ENCODE data around the gene PRXL2B. TPM values are rescaled to one million over a fixed set of nuclear protein-coding genes. Genes with fewer than 3 reads are reported as not detected.

The PRXL2B gene
- total RNA-seq, 2 experiments from 2014 or later = 37.3 to 37.6 TPM

DNA sequence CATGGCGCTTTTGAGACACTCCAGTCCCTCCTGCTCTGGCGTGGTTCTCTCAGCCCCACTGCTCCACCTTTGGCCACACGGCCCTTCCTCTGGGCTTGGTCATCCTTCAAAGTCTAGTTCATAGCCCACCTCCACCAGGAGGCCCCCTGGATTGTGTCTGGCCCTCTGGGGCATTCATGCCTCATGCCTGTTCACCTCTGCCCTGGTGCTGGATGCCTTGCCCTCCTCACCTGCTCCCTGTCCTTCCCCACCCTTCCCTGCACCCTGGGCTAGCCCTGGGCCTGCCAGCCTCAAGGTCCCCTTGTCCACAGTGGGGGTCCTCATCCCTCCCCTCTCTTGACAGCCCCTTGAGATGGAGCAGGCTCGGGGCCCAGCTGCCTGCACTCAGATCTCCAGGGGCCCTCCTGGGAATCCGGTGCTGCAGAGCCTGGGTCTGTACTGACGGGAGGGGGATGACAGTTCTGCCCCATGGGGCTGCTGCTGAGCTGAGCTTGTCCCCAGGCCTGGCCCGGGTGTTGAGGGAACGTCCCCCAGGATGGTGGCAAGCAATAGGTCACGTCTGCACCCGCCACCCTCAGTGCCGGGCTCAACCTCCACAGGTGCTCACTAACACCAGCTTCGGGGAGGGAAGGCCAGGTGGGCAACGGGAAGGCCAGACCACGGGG lies 18.4 kb downstream of the PRXL2B start:
- no peak for ATAC-seq (ENCODE audit: low read depth)
- H3K9me3 Mint-ChIP-seq = peaks cover 2% of the 10 kb centered on the region
- DNase-seq = no peak
- H3K36me3 Mint-ChIP-seq = no peaks in the 10 kb centered on the region
- no peaks in the 10 kb centered on the region for H3K4me1 Mint-ChIP-seq
- no peak overlapping the region for H3K4me3 Mint-ChIP-seq
- H3K27me3 Mint-ChIP-seq = peaks cover 3% of the 10 kb centered on the region
- H3K27ac Mint-ChIP-seq = no peak overlapping the region
- POLR2A ChIA-PET = interaction anchor here (0.6 kb wide), 1 partner anchor 11 kb away, joined by 5 read pairs; no protein-coding TSS in a partner anchor

DNA sequence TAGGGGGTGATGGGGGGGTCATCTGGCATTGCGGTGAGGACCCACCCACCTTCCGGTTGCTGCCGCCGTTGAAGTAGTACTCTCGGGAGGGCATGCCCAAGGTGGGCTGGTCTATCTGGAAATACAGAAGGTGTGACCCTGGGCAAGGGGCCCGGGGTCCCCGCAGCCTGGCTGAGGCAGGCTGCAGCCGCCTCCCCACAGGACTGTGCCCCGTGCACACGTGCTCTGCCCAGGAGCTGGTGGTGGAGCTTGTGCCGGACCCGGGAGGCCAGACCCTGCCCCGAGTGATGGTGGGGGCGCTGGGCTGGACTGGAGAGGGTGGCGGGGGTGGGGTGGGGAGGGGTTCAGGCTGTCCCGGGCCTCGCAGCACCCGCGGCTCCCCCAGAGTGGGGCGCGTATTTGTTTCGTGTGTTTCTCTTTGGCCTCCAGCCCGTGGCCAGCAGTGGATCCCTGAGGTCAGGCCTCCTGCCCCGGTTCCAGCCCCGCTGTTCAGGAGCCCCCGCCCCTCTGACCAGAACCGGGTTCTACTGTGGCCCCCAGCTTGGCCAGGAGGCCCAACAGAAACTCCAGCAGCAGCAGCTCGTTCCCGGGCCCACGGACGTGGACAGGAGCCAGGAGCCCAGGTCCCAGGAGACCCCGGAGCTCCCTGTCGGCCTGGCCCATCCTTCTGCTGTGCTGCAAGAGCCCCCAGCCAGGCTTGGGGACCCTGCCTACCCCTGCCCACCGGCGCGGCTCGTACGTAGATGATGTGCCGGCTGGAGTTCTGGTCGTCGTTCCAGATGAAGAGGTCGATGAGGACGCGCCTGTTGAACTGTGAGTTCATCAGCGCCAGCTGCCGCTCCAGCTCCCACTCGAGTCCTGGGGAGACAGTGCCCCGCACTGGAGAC lies 19.2 kb downstream of the PRXL2B start:
- POLR2A ChIA-PET = interaction anchor here (0.6 kb wide), 1 partner anchor 11 kb away, joined by 5 read pairs; no protein-coding TSS in a partner anchor
- Mint-ChIP-seq H3K36me3 (no peaks in the 10 kb centered on the region), H3K4me1 (no peaks in the 10 kb centered on the region), H3K9me3 (peaks cover 2% of the 10 kb centered on the region), H3K27me3 (peaks cover 3% of the 10 kb centered on the region), H3K4me3 (no peak overlapping the region), H3K27ac (no peak overlapping the region)
- DNase-seq (no peak), ATAC-seq (ENCODE audit: low read depth) (no peak)

DNA sequence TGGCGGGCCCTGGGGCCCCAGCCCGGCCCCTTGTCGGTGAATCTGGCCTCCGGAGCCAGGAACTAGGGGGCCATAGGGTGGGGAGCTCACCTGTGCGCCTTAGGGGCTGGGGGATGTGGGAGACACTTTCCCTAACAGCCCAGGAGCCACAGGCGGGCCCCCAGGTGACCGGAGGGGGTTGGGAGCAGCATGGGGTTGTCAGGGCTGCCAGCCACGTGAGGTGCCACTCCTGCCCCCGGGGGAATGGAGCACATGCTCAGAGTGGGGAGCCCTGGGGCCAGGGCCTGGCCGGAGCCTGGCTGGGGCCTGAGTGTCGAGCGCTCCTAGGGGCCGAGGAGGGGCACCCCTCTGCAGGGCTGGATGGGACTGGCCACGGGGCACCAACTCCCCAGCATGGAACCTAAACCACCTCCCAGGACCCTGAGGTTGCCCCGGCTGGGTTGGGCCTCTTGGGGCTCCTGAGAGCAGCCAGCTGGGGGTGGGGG lies 19.9 kb downstream of the PRXL2B start:
- ATAC-seq (ENCODE audit: low read depth) (no peak), DNase-seq (no peak)
- POLR2A ChIA-PET = no interaction called here
- peaks cover 3% of the 10 kb centered on the region for H3K27me3 Mint-ChIP-seq
- no peak overlapping the region for H3K4me3 Mint-ChIP-seq
- no peaks in the 10 kb centered on the region for H3K4me1 Mint-ChIP-seq
- H3K27ac Mint-ChIP-seq = no peak overlapping the region
- no peaks in the 10 kb centered on the region for H3K36me3 Mint-ChIP-seq
- peaks cover 2% of the 10 kb centered on the region for H3K9me3 Mint-ChIP-seq

DNA sequence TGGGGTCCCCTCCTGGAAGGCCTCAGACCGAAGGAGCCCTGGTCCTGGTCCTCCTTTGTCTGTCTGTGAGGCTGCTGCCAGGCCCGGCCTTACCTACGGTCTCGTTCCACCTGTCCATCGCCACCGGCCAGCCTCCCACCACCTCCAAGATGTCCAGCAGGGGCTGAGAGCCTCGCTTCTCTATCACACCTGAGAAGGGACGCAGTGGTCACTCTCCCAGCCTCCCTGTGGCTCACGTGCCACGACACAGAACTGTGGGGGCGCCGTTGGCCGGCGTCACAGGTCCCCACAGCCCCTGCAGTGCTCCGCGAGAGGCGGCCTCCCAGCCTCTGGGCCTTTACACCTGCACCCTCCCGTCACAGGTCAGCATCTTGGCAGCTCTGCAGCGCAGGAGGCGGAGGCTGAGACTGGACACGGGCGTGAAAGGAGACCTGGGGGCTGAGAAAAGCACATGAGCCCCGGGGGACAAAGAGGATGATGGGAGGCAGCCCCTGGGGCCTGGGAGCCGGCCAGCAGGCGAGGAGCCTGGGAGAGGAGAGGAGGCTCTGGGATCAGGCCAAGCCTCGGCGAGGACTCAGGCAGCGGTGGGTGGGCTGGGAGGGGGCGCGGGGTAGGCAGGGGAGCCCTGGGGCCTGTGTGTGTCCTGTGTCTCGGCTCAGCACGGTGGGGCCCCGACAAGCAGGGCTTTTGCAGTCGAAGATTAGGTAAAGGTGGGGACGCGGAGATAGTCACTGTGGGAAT lies 20.5 kb downstream of the PRXL2B start:
- H3K27me3 Mint-ChIP-seq = peaks cover 3% of the 10 kb centered on the region
- POLR2A ChIA-PET = no interaction called here
- DNase-seq = no peak
- peaks cover 2% of the 10 kb centered on the region for H3K9me3 Mint-ChIP-seq
- H3K4me3 Mint-ChIP-seq = no peak overlapping the region
- H3K4me1 Mint-ChIP-seq = no peaks in the 10 kb centered on the region
- no peak overlapping the region for H3K27ac Mint-ChIP-seq
- no peak for ATAC-seq (ENCODE audit: low read depth)
- no peaks in the 10 kb centered on the region for H3K36me3 Mint-ChIP-seq

DNA sequence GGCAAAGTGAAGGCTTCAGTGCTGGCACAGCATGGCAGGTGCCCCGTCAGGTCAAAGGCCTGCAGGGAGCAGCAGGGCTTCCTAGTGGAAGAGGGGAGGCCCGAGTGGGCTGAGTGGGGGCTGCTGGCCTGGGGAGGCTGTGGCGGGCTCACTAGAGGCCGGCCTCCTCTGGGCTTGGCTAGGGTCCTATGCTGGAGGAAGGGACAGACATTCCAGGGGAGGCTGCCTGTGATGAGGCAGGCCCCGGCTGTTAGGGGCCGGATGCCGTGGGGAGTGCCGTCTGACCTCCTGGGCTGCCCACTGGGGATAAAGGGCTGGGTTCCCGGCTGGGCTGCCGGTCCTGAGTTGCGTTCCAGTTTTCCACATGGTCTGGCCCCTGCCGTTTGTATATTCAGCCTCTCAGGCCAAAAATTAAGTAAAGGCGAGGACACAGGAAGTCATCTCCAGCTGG lies 21.1 kb downstream of the PRXL2B start:
- POLR2A ChIA-PET = no interaction called here
- no peak overlapping the region for H3K4me3 Mint-ChIP-seq
- no peak overlapping the region for H3K27ac Mint-ChIP-seq
- H3K36me3 Mint-ChIP-seq = no peaks in the 10 kb centered on the region
- DNase-seq (no peak), ATAC-seq (ENCODE audit: low read depth) (no peak)
- peaks cover 2% of the 10 kb centered on the region for H3K27me3 Mint-ChIP-seq
- H3K4me1 Mint-ChIP-seq = no peaks in the 10 kb centered on the region
- H3K9me3 Mint-ChIP-seq = peaks cover 2% of the 10 kb centered on the region

DNA sequence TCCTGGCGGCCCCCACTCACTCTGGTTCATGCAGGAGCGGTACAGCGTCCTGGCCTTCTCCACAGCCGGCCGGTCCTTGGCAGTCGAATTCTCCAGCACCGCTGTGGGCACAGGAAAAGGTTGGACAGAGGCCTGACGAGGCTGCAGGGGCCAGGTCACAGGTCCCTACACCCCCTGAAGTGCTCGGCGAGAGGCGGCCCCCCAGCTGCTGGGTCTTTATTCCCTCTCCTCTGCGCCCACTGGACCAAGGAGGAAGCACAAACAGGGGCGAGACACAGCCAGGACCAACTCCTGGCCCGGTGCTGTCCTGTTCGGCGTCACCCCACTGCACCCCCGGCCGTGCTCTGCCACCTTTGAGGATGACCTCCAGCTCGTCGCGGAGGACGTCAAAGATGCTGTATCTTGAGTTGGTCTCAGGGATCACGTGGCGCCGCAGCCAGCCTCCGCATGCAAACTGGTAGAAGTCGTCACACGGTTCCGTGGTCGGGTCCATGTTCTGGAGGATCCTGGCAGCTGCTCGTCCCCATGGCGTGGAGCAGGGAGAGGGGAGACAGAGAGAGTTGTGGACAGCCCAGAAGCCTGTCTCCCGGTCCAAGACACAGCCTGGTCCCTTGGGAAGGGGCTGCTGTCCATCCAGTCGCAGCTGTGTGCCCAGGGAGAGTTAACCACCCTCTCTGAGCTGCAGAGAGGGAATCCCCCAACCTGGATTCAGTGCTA lies 22.9 kb downstream of the PRXL2B start:
- no peak for DNase-seq
- H3K9me3 Mint-ChIP-seq = peaks cover 9% of the 10 kb centered on the region
- no peak overlapping the region for H3K4me3 Mint-ChIP-seq
- POLR2A ChIA-PET = no interaction called here
- H3K4me1 Mint-ChIP-seq = no peaks in the 10 kb centered on the region
- H3K36me3 Mint-ChIP-seq = no peaks in the 10 kb centered on the region
- no peak overlapping the region for H3K27ac Mint-ChIP-seq
- H3K27me3 Mint-ChIP-seq = no peaks in the 10 kb centered on the region
- ATAC-seq (ENCODE audit: low read depth) = no peak

DNA sequence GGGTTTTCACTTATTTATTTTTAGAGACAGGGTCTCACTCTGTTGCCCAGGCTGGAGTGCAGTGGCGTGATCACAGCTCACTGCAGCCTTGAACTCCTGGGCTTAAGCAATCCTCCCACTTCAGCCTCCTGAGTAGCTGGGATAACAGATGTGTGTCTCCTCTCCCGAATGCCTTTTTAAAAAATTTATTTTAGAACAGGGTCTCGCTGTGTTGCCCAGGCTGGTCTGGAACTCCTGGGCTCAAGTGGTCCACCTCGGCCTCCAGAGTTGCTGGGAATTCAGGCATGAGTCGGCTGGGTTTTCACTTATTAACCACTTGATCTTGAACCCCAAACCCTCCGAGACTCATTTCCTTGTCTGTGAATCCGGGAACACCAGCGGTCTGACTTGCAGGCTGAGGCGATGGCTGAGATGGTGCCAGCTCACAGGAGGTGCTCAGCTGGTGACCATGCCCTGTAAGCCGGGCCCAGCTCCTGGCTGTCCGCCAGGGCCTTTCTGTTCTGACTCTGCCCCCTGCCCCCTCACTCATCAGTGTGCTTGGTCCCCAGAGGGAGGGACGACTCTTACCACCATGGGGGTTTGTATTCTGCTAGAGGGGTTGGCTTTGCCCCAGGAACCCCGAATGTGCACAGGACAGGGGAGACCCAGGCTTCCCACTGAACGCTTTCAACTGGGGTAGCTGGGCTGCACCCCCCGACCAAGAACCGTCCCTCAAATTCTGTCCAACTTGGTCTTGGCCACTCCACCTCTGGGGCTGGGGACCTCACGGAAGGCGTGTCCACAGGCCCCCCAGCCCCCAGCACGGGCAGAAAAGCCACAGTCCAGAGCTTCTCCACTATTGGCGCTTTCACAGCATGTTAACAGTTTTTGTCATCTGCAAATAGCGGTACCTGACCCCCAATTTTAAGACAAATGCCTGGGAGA lies 23.7 kb downstream of the PRXL2B start:
- DNase-seq (no peak), ATAC-seq (ENCODE audit: low read depth) (no peak)
- POLR2A ChIA-PET = no interaction called here
- H3K4me3 Mint-ChIP-seq = no peak overlapping the region
- no peak overlapping the region for H3K27ac Mint-ChIP-seq
- H3K9me3 Mint-ChIP-seq = peaks cover 11% of the 10 kb centered on the region
- H3K27me3 Mint-ChIP-seq = no peaks in the 10 kb centered on the region
- H3K4me1 Mint-ChIP-seq = no peaks in the 10 kb centered on the region
- peaks cover 1% of the 10 kb centered on the region for H3K36me3 Mint-ChIP-seq

DNA sequence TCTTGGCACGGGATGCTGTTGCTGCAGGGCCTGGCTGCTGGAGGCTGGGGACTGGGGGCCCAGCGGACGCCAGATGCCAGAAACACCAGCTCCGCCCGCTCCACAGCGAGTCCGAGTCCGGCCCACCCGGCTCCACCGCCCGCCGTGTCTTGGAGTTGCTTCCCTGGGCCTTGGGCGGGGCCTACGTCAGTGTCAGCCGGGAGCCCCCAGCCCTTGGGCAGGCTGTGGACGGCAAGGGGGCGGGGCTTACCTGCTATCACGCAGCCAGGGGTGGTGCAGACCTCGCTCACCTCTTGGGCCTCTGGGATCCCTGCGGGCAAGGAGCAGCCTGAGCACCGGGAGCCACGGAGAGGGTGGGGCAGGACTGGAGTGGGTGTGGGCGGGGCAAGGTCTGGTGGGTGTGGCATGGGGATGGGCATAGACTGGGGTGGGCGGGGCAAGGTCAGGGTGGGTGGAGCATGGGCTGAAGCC lies 24.5 kb downstream of the PRXL2B start:
- ATAC-seq (ENCODE audit: low read depth) (no peak), DNase-seq (no peak)
- Mint-ChIP-seq H3K36me3 (peaks cover 2% of the 10 kb centered on the region), H3K4me1 (peaks cover under 1% of the 10 kb centered on the region), H3K27me3 (no peaks in the 10 kb centered on the region), H3K27ac (no peak overlapping the region), H3K9me3 (peaks cover 15% of the 10 kb centered on the region), H3K4me3 (no peak overlapping the region)
- POLR2A ChIA-PET = no interaction called here

DNA sequence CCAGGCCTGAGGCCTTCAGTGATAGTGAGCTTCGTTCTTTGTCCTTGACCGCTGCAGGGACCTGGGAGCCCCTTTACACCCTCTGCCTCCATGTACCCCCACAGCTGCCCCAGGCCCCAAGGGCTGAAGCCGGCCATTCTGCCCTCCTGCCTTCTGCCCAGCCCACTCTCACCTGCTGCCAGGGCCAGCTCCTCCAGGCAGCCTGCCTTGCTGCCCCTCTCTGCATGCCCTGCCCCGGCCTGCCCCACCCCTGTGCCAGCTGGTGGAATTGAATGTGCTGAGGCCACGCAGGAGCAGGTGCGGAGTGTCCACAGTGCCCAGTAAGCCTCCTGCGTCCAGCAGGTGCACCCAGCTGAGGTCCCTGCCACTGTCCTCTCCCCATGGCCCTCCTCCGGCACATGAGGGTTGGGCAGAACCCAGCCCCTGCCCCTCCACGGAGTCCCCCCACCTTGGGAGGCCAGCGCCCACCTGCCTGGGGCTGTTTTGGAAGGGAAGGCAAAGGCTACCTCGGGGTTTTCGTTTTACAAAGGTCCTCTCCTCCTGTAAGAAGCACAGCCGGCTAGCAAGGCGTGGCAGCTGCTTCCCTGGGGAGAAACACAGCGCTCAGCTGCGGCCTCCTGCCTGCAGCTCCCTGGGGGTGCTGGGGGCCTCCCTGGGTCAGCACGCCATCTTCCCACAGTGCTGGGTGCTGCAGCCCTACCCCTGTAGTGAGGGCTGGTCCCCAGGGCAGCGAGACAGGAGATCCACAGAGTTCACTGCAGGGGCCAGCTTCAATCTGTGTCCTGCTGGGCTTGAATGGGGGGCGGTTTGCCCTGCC lies 25.3 kb downstream of the PRXL2B start:
- peaks cover 2% of the 10 kb centered on the region for H3K36me3 Mint-ChIP-seq
- H3K27ac Mint-ChIP-seq = no peak overlapping the region
- POLR2A ChIA-PET = no interaction called here
- ATAC-seq (ENCODE audit: low read depth) (no peak), DNase-seq (no peak)
- H3K4me3 Mint-ChIP-seq = no peak overlapping the region
- peaks cover 21% of the 10 kb centered on the region for H3K9me3 Mint-ChIP-seq
- H3K4me1 Mint-ChIP-seq = peaks cover 5% of the 10 kb centered on the region
- no peaks in the 10 kb centered on the region for H3K27me3 Mint-ChIP-seq

DNA sequence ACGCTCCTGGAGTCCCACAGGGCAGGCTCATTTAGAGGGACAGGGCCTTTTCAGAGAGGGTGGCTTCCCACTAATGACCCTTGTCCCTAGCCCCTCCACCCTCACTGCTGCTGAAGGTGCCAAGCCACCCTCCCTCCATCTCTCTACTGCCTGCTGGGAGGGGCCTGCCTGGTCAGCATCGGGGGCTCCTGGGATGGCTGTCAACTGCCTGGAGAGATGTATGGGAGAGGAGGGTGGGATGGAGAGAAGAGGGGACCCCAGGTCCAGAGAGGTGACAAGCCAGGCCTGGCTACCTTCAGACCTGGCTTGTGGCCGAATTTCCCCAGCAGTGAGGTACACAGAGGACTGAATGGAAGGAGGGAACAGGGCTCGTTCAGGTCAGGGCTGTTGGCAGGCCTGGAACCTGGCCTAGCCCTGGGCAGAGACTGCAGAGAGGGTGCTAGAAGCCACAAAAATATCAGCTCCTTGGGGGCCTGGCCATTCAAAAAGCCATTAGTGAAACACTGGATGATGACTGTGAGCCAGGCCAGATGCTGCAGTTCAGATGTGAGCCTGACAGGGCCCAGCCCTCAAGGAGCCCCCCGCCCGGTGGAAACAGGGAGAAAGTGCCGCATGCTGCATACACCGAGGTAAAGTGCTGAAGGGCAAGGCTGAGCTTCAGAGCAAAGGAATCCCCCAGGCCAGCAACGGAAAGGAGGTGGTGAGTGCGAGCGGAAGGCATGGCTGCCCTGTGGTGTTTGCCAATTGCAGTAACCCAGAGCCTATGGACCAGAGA lies 26.2 kb downstream of the PRXL2B start:
- Mint-ChIP-seq H3K4me1 (peaks cover 5% of the 10 kb centered on the region), H3K9me3 (peaks cover 24% of the 10 kb centered on the region), H3K36me3 (peaks cover 2% of the 10 kb centered on the region), H3K27ac (no peak overlapping the region), H3K4me3 (no peak overlapping the region), H3K27me3 (no peaks in the 10 kb centered on the region)
- POLR2A ChIA-PET = no interaction called here
- no peak for DNase-seq
- no peak for ATAC-seq (ENCODE audit: low read depth)

DNA sequence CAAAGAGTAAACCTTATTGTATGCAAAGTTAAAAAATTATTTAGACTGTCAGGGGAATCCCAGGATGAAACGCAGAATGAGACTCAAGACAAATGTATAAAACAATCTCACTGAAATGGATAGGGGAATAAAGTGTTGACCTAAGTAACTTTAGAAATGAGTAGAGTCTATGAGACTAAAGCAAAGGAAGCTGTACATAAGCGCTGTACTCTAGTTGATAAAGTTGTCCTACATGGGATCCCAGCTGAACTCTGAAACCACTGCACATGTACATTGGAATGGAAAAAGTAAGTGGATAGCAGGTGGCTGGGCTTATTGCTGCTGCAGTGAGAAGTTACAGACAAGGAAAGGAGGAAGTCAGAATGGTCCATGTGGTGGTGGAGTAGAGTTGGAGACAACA lies 27.6 kb downstream of the PRXL2B start:
- ATAC-seq (ENCODE audit: low read depth) = no peak
- H3K36me3 Mint-ChIP-seq = peaks cover 2% of the 10 kb centered on the region
- POLR2A ChIA-PET = no interaction called here
- no peaks in the 10 kb centered on the region for H3K27me3 Mint-ChIP-seq
- H3K4me3 Mint-ChIP-seq = no peak overlapping the region
- H3K4me1 Mint-ChIP-seq = peaks cover 5% of the 10 kb centered on the region
- no peak for DNase-seq
- H3K9me3 Mint-ChIP-seq = peaks cover 22% of the 10 kb centered on the region
- H3K27ac Mint-ChIP-seq = no peak overlapping the region
